CD4-positive, CD25-positive, alpha-beta regulatory T cell (primary cell): ENCODE data around the gene ETFA. TPM values are rescaled to one million over a fixed set of nuclear protein-coding genes. Genes with fewer than 3 reads are reported as not detected.

ENCODE experiments used
- ATAC-seq, 2 donors: fragments of 150-1000 bp; cut with Tn5 transposase; one replicate each; pipeline ENCODE4 v1.10.0; 2021; ENCODE audit warnings: low read depth in 2 of 2, moderate number of reproducible peaks in 2 of 2, moderate library complexity in 1 of 2
- DNase-seq, 3 donors: peaks; one replicate each; pipeline versions ENCODE4 v3.0.0 to v3.0.0-alpha.2; 2012 to 2022; ENCODE audit warnings: mixed read lengths in 1 of 3
- H3K27ac ChIP-seq: one replicate; pipeline ENCODE4 v1.7.0; 2013; ENCODE audit warnings: mild to moderate bottlenecking, low read length; ENCODE audit not compliant: insufficient read depth, poor library complexity, severe bottlenecking
- H3K27me3 ChIP-seq: one replicate; pipeline ENCODE4 v1.7.0; 2013; ENCODE audit warnings: low read length; ENCODE audit not compliant: control insufficient read depth, insufficient read depth
- H3K36me3 ChIP-seq: one replicate; pipeline ENCODE4 v1.7.0; 2013; ENCODE audit warnings: mild to moderate bottlenecking, low read length, moderate library complexity; ENCODE audit not compliant: control insufficient read depth, insufficient read depth
- H3K4me1 ChIP-seq: 2 replicates; pipeline ENCODE4 v1.7.0; 2013; ENCODE audit warnings: mild to moderate bottlenecking, low read length; ENCODE audit not compliant: insufficient read depth, control insufficient read depth, poor library complexity, severe bottlenecking
- H3K4me3 ChIP-seq: one replicate; pipeline ENCODE4 v1.7.0; 2013; ENCODE audit warnings: low read depth, mild to moderate bottlenecking, low read length, moderate library complexity
- H3K9me3 ChIP-seq, 2 experiments: 1 replicate in 1 of 2; 2 replicates in 1 of 2; pipeline ENCODE4 v1.7.0; 2013; ENCODE audit warnings: low read length in 2 of 2, mild to moderate bottlenecking in 1 of 2, moderate library complexity in 1 of 2; ENCODE audit not compliant: control insufficient read depth in 2 of 2
- H3K27ac Mint-ChIP-seq, 3 donors: one replicate each; pipeline ENCODE4 v1.8.0; 2020 to 2022; ENCODE audit warnings: mild to moderate bottlenecking in 3 of 3, mixed read lengths in 3 of 3, moderate library complexity in 2 of 3
- H3K27me3 Mint-ChIP-seq: one replicate; pipeline ENCODE4 v1.8.0; 2022; ENCODE audit warnings: mild to moderate bottlenecking, mixed read lengths
- H3K36me3 Mint-ChIP-seq: one replicate; pipeline ENCODE4 v1.8.0; 2020; ENCODE audit warnings: mixed read lengths
- H3K4me1 Mint-ChIP-seq, 4 donors: one replicate each; pipeline ENCODE4 v1.8.0; 2020 to 2022; ENCODE audit warnings: mixed read lengths in 4 of 4, mild to moderate bottlenecking in 1 of 4
- H3K4me3 Mint-ChIP-seq, 4 donors: one replicate each; pipeline ENCODE4 v1.8.0; 2020 to 2022; ENCODE audit warnings: mild to moderate bottlenecking in 4 of 4, mixed read lengths in 4 of 4, moderate library complexity in 3 of 4
- H3K9me3 Mint-ChIP-seq, 7 donors: one replicate each; pipeline ENCODE4 v1.8.0; 2020 to 2022; ENCODE audit warnings: mixed read lengths in 7 of 7, mild to moderate bottlenecking in 3 of 7, moderate library complexity in 2 of 7
- polyA plus RNA-seq, 4 donors: library from polyadenylated mRNA; unstranded; fragments of 300-500 nt; fragmentation: Illumina TruSeq; gene quantifications; one replicate each; pipeline ENCODE4 v1.2.3, GENCODE V29; 2021
- total RNA-seq: library from RNA; stranded (reverse); gene quantifications from one replicate; pipeline ENCODE4 v1.2.3, GENCODE V29; 2022

Gene ETFA
- total and polyA plus RNA-seq, 5 donors from 2014 or later: 44.5 to 166 (median 120) TPM

DNA sequence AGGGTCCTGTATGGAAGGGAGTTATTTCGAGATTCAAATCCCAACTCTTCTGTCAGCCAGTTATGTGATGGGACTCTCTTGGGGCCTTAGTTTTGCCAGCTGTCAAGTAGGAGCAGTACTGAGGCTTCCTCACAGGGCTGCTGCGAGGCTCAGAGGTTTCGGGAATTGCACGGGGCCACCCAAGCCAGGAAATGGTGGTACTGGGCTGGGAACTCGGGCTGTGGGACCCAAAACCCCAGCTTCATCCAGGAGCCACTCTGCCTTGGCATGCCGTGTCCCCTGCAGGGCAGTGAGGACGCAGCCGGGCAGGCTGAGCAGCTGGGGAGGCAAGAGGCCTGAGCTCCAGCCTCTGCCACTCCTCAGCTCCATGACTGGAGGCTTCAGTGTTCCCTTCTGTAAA, 118.6 kb downstream of the ETFA start:
- no peaks in the 10 kb centered on the region for H3K27me3 ChIP-seq
- peaks cover 0 to 2% (median 0%) of the 10 kb centered on the region in 7 donors for H3K9me3 Mint-ChIP-seq
- ATAC-seq (no peak), DNase-seq (no peak)
- no peaks in the 10 kb centered on the region for H3K9me3 ChIP-seq
- peaks cover 18% of the 10 kb centered on the region for H3K4me1 ChIP-seq
- H3K27ac ChIP-seq: no peak overlapping the region
- H3K4me3 Mint-ChIP-seq: no peak overlapping the region
- peak overlapping the region in 1 of 3 donors; percentile 48 for H3K27ac Mint-ChIP-seq
- H3K4me1 Mint-ChIP-seq: peaks cover 4 to 18% (median 16%) of the 10 kb centered on the region in 4 donors
- H3K36me3 Mint-ChIP-seq: no peaks in the 10 kb centered on the region
- H3K36me3 ChIP-seq: no peaks in the 10 kb centered on the region
- no peak overlapping the region for H3K4me3 ChIP-seq
- H3K27me3 Mint-ChIP-seq: peaks cover 6% of the 10 kb centered on the region

GRCh38 chr15:76191539-76192244, 119.6 kb downstream of the ETFA start:
- Histone ChIP-seq H3K27ac (no peak overlapping the region), H3K9me3 (no peaks in the 10 kb centered on the region), H3K4me3 (peak overlapping the region; percentile 68), H3K27me3 (no peaks in the 10 kb centered on the region), H3K36me3 (no peaks in the 10 kb centered on the region), H3K4me1 (peaks cover 14% of the 10 kb centered on the region)
- peaks cover 0 to 2% (median 0%) of the 10 kb centered on the region in 7 donors for H3K9me3 Mint-ChIP-seq
- H3K4me3 Mint-ChIP-seq: peak overlapping the region in 2 of 4 donors; percentile 11 to 38
- H3K27ac Mint-ChIP-seq: peak overlapping the region in 1 of 3 donors; percentile 20
- peaks cover 4 to 16% (median 11%) of the 10 kb centered on the region in 4 donors for H3K4me1 Mint-ChIP-seq
- H3K36me3 Mint-ChIP-seq: no peaks in the 10 kb centered on the region
- DNase-seq (peak in 1 of 3 donors; percentile 11), ATAC-seq (no peak)
- H3K27me3 Mint-ChIP-seq: peaks cover 6% of the 10 kb centered on the region

- H3K9me3 ChIP-seq: no peaks in the 10 kb centered on the region
- peaks cover 10% of the 10 kb centered on the region for H3K4me1 ChIP-seq
- peaks cover 4 to 16% (median 11%) of the 10 kb centered on the region in 4 donors for H3K4me1 Mint-ChIP-seq
- peaks cover 6% of the 10 kb centered on the region for H3K27me3 Mint-ChIP-seq
- no peak overlapping the region for H3K27ac ChIP-seq
- H3K36me3 Mint-ChIP-seq: no peaks in the 10 kb centered on the region
- peak overlapping the region; percentile 20 to 80 (median 42) for H3K27ac Mint-ChIP-seq
- H3K4me3 Mint-ChIP-seq: peak overlapping the region; percentile 11 to 83 (median 76)
- H3K27me3 ChIP-seq: no peaks in the 10 kb centered on the region
- ATAC-seq: peak; percentile 79 to 86
- peak; percentile 36 to 74 (median 61) for DNase-seq
- peaks cover 0 to 2% (median 0%) of the 10 kb centered on the region in 7 donors for H3K9me3 Mint-ChIP-seq
- peak overlapping the region; percentile 68 for H3K4me3 ChIP-seq
- H3K36me3 ChIP-seq: no peaks in the 10 kb centered on the region
Observed at GRCh38 chr15:76190751-76191538, 120.3 kb downstream of the ETFA start.

- DNase-seq (no peak), ATAC-seq (no peak)
- no peak overlapping the region for H3K27ac ChIP-seq
- Mint-ChIP-seq H3K36me3 (no peaks in the 10 kb centered on the region), H3K27ac (no peak overlapping the region), H3K4me1 (peaks cover 10 to 16% (median 14%) of the 10 kb centered on the region in 4 donors), H3K4me3 (peak overlapping the region in 2 of 4 donors; percentile 59 to 72), H3K27me3 (peaks cover 11% of the 10 kb centered on the region), H3K9me3 (peaks cover 0 to 2% (median 0%) of the 10 kb centered on the region in 7 donors)
- H3K27me3 ChIP-seq: no peaks in the 10 kb centered on the region
- no peak overlapping the region for H3K4me3 ChIP-seq
- peaks cover 10% of the 10 kb centered on the region for H3K4me1 ChIP-seq
- H3K9me3 ChIP-seq: no peaks in the 10 kb centered on the region
- H3K36me3 ChIP-seq: no peaks in the 10 kb centered on the region
Observed at GRCh38 chr15:76190070-76190564, 121.2 kb downstream of the ETFA start.

GRCh38 chr15:76189106-76189505, 122.2 kb downstream of the ETFA start:
- Mint-ChIP-seq H3K27ac (no peak overlapping the region), H3K36me3 (no peaks in the 10 kb centered on the region), H3K4me1 (peaks cover 12 to 16% (median 15%) of the 10 kb centered on the region in 4 donors), H3K4me3 (no peak overlapping the region), H3K9me3 (peaks cover 0 to 2% (median 0%) of the 10 kb centered on the region in 7 donors), H3K27me3 (peaks cover 11% of the 10 kb centered on the region)
- H3K9me3 ChIP-seq: no peaks in the 10 kb centered on the region
- no peaks in the 10 kb centered on the region for H3K36me3 ChIP-seq
- peaks cover 10% of the 10 kb centered on the region for H3K4me1 ChIP-seq
- H3K4me3 ChIP-seq: no peak overlapping the region
- H3K27ac ChIP-seq: no peak overlapping the region
- ATAC-seq (no peak), DNase-seq (no peak)
- H3K27me3 ChIP-seq: no peaks in the 10 kb centered on the region

DNA sequence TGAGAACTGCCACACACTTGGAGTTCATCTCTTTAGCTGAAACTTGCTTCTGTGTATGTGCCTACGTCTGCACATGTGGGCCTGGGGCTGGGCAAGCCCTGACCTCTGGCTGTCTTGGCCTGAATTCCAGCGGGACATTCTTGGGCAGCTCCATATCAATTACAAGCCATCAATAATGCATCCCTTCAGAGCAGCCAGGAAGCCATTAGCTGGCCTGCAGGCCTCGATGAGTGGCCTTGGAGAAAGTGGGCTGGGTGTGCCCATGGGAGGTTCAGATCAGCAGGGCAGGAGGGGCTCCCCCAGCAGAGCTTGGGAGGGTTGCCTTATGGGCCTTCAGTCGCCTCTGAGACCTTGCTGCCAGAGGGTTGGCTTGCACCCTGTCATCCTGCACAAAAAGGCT, 124.1 kb downstream of the ETFA start:
- Mint-ChIP-seq H3K9me3 (peaks cover 0 to 2% (median 0%) of the 10 kb centered on the region in 7 donors), H3K27ac (no peak overlapping the region), H3K4me3 (no peak overlapping the region), H3K27me3 (peaks cover 11% of the 10 kb centered on the region), H3K4me1 (peaks cover 12 to 22% (median 15%) of the 10 kb centered on the region in 4 donors), H3K36me3 (no peaks in the 10 kb centered on the region)
- Histone ChIP-seq H3K9me3 (no peaks in the 10 kb centered on the region), H3K36me3 (no peaks in the 10 kb centered on the region), H3K27me3 (no peaks in the 10 kb centered on the region), H3K27ac (no peak overlapping the region), H3K4me1 (peaks cover 10% of the 10 kb centered on the region), H3K4me3 (no peak overlapping the region)
- no peak for ATAC-seq
- no peak for DNase-seq

DNA sequence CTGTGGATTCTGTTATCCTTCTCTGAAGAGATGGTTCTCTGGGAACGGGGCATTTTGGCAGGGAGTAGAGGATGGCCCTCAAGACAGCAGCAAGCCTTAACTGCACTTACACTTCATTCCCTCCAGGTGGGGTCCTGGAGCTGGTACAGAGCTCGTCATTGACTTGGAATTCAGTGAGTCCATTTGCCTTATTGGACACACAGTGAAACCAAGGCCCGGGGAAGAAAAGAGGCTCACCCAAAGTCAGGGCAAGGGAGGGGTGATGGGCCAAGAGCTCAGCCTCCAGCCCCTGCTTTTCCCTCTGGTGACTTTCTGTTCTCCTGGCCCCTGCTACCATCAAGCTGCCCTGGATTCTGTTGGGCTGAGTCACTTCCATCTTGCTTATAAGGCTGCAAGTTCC, 125.6 kb downstream of the ETFA start:
- Mint-ChIP-seq H3K9me3 (peaks cover 0 to 2% (median 0%) of the 10 kb centered on the region in 7 donors), H3K27ac (no peak overlapping the region), H3K36me3 (no peaks in the 10 kb centered on the region), H3K27me3 (peaks cover 8% of the 10 kb centered on the region), H3K4me1 (peaks cover 17 to 30% (median 21%) of the 10 kb centered on the region in 4 donors), H3K4me3 (no peak overlapping the region)
- no peaks in the 10 kb centered on the region for H3K27me3 ChIP-seq
- no peaks in the 10 kb centered on the region for H3K36me3 ChIP-seq
- no peak for ATAC-seq
- no peak overlapping the region for H3K27ac ChIP-seq
- peak in 1 of 3 donors; percentile 44 for DNase-seq
- H3K4me1 ChIP-seq: peaks cover 13% of the 10 kb centered on the region
- H3K9me3 ChIP-seq: no peaks in the 10 kb centered on the region
- no peak overlapping the region for H3K4me3 ChIP-seq
